Measurements from ENCODE around the gene PWP2. TPM values are rescaled to one million over a fixed set of nuclear protein-coding genes. Genes with fewer than 3 reads are reported as not detected.
"Not testable (repeated sequence)": the region's sequence is repeated elsewhere in the genome, so short reads cannot be mapped to it uniquely, and the experiment has no call there.

Gene PWP2
- polyA plus RNA-seq, 1 donor = 1.6 TPM

DNA sequence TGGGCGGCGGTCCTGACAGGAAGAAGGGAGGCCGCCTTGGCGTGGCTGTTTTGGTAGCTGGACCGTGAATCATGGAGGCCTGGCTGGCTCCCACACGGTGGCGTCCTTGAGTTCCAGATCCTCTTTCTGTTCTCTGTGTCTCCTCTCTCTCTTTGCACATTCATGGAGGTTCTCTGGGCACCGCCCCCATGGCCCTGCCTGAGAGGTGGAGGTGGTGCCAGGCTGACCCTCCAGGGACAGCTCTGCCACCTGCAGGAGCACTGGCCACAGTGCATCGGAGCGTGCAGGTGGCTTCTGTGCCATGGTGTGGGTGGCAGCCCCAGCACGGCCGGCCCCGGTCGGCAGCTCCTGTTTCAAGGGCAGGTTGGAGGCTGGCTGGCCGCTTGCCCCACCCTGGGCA lies 30.8 kb downstream of the PWP2 start:
- not testable (repeated sequence) for DNase-seq (ENCODE audit: low read depth)

DNA sequence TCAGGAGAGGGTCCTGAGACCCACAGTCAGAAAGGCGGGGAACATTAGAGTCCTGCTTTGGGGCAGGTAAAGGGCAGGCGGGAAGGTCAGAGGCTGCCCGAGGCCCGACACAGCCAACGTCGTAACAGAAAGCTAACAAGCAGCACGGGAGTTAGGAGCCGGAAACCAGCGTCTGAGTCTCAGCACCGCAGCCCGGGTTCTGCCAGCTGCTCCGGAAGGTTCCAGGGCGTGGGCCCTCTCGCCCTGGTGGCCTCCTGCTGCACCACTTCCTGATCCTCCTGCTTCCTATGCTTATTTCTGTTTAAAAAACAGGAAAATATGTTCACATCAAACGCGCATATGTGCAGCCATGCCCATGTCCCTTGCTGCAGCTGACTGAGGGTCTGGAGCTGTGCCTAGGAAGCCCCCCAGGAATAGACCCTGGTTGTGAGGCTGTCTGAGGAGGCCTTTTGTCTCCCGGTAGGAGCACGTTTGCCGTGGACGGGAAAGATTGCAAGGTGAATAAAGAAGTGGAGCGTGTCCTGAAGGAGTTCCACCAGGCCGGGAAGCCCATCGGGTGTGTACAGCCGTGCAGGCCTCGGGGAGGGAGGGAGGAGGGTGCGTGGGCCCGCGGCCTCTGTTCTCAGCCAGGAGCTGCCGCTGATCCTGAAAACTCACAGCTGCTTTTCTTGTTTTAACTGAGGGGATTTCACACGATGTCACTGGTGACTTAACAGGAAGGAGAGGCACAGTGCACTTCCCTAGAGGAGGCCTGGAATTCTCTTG lies 32.8 kb downstream of the PWP2 start:
- DNase-seq (ENCODE audit: low read depth) = not testable (repeated sequence)

DNA sequence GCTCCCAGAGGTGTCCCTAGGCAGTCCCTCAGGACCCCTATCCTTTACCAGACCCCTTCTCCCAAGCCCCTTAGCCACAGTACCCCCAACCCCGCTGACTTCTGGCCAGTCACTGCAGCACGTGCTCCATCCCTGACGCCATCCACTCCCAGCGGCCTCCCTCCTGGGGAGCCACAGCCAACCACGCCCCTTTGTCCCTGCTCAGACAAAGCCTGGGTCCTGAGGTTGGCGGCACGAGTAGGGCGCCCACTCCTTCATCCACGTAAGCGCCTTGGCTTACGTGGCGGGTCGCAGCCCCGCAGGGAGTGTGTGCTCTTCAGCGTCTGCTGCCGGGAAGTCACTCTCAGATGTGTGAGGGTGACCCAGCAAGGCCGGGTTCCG lies 33.3 kb downstream of the PWP2 start:
- not testable (repeated sequence) for DNase-seq (ENCODE audit: low read depth)

DNA sequence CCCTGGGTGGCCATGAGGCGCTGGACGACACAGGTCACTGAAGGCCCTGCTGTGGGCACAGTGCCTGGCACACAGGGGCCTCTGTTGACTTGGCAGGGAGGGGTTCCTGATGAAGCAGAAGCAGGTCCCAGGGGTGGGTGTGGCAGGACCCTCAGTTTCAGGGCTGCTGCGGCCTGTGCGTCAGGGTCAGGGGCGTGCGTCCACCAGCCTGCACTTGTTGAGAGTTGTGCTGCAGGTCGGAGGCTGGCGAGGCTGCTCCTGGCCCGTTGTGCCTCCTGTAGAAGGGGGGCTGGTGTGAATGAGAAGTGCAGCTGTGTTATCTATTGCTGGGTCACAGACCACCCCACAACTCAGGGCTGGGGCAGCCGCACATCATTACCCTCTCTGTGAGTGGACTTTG lies 35.3 kb downstream of the PWP2 start:
- not testable (repeated sequence) for DNase-seq (ENCODE audit: low read depth)

DNA sequence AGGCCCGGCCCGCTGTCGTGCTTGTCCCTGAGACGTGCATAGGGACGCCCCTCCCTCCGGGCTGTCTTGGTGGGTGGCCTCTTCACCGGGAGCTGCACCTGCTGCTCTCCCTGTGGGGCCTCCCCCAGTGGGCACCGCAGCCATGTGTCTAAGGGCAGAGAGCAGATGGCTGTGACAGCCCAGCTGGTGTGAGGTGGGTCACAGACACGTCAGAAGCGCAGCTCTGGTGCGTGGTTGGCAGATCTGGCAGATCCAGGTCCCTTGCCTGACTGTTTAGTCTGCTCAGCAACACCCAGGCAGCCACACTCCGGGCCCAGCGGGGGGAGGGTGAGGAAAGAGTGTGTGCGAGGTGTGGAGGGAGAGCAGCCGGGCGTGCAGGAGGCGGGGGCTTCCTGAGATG lies 36.2 kb downstream of the PWP2 start:
- not testable (repeated sequence) for DNase-seq (ENCODE audit: low read depth)

DNA sequence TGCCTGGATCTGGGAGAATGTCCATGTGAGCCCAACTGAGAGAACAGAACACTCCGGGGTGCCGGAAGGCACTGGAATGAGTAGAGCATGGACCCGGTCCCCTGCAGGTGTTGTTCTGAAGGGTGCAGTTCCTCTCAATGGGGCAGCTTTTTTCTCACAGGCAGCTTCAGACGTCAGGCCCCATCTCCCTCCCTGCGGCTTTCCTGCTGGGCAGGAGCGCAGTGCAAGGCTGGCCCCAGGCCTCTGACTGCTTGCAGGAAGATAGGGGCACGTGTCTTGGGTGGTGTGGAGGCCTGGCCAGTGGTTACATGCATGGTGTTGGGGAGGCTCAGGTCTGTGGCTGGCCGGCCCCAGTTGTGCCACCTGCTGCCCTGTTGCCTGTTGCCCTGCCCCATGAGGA lies 36.8 kb downstream of the PWP2 start:
- not testable (repeated sequence) for DNase-seq (ENCODE audit: low read depth)

DNA sequence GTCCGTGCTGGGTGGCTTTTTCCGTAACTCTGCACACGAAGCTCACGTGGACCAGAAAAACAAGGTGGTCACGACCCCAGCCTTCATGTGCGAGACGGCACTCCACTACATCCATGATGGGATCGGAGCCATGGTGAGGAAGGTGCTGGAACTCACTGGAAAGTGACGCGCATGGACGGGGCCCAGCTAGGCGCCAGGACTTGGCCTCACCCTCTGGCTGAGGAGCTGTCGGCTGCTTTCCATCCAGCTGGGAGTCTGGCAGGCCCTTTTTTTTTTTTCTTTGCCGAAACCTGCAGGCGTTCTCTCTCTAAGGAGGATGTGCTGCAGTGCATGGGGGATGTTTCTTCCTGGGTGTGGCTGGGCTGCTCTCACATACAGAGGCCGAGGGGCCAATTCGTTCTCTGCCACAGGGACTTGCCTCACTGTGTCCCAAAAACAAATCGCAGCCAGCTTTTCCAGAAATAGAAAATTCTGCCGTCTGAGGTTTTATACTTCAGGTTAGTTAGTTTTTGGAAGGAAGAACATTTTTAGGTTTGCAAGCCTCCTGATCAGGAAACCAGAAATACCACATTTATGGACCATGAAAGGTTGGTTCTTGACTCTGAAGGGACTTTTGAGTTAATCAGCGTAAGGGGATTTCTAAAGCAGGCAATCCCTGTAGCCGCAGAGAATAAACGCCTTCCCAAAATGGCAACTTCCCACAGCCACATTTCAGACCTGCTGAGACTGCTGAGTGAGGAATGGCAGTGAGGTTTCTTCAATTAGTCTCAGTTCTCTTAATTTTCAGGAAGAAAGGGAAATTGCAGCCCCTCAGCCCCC lies 37.8 kb downstream of the PWP2 start:
- DNase-seq (ENCODE audit: low read depth) = not testable (repeated sequence)

DNA sequence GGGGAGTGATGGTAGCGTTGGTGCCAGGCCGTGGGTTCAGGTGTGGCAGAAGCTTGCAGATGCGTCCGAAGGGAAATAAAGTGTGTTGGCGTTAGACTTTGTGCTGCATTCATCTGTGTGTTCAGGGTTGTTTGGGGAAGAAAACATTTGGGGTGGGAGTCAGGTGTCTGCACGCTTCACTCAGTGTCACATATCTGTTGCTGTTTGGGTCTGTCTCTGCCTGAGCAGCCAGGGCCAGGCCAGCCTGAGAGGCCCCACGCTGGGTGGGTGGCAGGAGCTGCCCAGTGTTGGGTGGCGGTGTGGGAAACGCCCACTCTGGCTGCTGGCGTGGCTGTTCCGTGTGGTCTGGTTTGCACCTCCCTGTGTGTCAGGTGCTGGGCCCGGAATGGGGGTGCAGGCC lies 38.4 kb downstream of the PWP2 start:
- DNase-seq (ENCODE audit: low read depth) = not testable (repeated sequence)

DNA sequence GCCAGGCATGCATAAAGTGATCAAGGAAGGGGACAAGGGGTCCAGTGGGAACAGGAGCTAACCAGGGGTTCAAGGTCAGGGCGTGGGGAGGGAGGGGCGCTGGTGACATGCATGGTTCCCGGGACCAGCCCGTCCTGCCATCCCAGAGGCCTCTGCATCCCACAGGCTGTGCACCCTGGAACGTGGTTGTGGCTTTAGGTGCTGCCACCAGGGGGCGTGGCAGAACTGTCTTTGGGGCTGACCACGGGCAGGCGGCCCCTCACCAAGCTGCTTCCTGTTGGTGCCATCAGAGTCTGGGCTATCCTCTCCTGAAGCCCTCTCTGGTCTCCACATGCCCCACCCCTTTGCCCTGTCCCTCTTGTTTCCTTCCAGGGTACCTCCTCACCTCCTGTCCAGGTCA lies 39.9 kb downstream of the PWP2 start:
- not testable (repeated sequence) for DNase-seq (ENCODE audit: low read depth)

DNA sequence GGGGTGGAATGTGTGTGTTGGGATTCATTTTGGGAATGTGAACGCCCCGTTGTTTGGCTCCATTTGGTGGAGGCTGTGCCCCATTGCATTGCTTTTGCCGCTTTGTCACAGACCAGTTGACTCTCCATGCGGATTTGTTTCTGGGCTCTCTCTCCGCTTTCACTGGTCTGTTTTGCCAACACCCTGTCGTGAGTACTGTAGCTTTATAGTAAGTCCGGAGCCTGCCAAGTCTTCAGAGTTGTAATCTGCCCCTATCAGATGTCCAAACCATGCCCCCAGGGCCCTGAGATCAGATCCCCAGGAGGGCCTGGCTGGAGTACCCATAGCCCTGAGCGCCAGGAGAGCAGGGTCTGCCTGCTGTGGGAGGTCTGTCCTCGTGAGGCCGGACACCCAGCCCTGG lies 43.1 kb downstream of the PWP2 start:
- DNase-seq (ENCODE audit: low read depth) = not testable (repeated sequence)

DNA sequence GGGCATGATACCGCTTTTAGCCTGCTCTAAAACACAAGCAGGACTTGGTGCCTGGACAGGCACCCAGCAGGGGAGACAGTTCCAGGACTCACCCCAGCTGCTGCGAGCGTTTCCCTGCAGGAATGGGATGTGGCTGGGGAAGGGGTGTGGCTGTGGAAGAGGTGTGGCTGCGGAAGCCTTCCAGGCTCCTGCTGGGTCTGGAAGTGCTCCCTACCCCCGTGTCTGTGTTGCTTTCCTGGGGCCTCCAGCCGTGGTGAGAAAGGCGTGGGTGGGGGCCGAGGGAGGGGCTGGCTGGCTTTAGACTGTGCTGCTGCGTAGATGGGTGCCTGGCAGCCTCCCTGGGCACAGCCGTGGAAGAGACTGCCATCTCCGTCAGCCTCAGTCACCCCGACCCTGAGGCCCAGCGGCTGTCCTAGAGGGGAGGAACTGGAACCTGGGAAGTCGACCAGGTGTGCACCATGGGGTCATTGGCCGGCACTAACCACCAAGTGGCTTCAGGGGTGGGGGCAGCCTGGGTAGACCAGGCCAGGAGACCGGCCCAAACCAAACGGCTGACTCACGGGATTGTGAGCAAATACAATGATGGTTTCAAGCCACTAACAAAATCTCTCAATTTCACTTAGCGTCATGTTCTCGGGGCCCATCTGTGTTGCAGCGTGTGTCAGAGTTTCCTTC lies 46.2 kb downstream of the PWP2 start:
- not testable (repeated sequence) for DNase-seq (ENCODE audit: low read depth)

DNA sequence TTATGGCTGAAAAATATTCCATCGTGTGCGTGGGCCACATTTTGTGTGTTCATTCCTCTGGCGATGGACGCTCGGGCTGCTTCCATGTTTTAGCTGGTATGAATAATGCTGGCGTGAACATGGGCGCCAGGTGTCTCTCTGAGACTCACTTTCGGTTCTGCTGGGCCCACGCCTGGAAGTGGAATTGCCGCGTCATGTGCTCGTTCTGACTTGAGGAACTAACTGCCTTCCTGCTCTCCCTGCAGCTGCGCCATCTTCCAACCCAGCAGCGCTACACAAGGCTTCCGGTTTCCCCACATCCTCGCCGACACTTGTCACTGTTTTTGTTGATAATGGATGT lies 46.7 kb downstream of the PWP2 start:
- not testable (repeated sequence) for DNase-seq (ENCODE audit: low read depth)

DNA sequence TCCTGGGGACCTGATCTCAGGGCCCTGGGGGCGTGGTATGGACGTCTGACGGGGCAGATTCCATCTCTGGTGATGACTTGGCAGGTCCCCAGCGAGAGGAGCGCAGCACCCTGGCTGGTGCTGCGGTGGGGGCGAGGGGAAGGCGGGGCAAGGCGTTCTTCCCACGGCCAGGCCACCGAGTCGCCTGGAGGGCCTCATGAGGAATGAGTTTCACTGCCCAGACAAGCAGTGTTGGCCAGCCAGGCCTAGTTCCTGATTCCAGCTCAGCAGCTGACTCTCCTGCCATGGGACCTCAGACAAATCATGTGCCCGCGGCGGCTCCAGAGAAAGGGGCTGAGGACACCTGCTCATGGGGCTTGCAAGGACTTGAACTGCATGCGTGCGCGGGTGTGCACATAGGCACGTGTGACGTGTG lies 47.6 kb downstream of the PWP2 start:
- DNase-seq (ENCODE audit: low read depth) = not testable (repeated sequence)

DNA sequence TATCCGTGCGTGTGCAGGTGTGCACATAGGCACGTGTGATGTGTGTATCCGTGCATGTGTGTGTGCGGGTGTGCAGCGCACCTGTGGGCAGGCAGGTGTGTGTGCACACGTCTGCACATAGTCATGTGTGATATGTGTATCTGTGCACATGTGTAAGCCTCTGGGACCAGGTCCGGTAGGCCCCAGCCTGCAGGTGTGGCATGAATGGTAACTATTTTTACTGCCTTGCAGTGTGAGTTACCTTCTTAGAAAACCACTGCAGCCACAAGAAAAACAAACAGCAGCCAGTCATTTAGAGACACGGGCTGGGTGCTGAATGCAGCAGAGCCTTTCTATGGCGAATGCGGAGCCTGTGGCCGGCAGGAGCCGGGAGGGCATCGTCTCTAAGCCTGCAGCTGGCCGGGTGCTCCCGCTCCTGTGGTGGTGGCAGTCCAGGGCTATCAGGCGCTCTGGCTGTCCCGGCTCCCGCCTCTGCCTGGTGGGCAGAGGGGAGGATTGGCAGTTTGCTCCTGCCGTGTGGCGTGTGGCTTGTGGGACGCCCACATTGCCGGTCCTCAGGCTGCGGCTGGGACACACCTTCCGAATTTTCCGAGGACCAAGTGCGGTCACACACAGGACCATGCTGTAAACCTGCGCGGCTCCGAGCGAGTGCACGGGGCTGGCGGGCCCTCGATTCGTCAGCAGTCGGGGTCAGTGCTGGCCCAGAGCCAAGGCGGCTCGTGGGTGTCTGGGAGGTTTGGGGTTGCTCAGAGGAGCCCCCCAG lies 48.2 kb downstream of the PWP2 start:
- not testable (repeated sequence) for DNase-seq (ENCODE audit: low read depth)

DNA sequence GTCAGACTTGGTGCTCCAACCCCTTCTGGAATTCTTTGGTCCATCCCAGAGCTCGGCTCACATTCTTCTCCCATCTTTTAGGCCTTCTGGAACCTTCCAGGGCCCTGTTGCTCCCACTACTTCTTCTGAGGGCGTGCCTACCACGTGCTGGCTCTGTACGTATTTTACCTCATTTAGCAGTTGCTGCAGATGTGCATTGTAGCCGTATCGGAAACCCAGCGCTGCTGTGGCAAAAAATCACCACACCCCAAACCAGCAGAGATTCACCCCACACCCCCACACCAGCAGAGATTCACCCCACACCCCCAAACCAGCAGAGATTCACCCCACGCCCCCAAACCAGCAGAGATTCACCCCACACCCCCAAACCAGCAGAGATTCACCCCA lies 48.8 kb downstream of the PWP2 start:
- not testable (repeated sequence) for DNase-seq (ENCODE audit: low read depth)

DNA sequence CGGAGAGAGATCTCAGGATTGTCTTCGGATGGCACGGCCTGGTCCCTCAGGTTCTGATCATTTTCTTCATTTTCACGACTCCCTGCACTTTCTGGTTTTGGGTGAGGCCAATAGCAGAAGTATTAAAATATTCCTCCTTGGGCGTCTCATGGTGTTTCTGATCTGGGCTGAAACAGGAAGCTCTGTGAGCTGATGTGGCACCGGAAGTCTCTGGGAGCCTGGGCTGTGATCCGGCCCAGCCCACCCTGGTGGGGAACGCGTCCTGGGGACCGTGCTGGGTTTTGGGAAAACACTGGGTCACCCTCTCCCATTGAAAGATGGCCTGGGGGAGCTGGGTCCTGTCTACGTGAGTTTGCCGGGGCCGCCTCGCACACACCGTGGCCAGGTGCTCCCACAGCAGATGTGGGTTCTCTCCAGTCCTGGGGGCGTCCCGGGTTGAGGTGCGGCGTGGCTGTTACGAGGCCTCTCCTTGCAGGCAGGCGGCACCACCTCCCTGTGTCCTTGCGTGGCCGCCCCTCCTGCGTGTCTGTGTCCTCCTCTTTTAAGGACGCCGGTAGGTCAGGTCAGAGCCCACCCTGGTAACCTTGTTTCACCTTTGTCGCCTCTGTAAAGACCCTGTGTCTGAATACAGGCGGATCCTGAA lies 50.4 kb downstream of the PWP2 start:
- not testable (repeated sequence) for DNase-seq (ENCODE audit: low read depth)

DNA sequence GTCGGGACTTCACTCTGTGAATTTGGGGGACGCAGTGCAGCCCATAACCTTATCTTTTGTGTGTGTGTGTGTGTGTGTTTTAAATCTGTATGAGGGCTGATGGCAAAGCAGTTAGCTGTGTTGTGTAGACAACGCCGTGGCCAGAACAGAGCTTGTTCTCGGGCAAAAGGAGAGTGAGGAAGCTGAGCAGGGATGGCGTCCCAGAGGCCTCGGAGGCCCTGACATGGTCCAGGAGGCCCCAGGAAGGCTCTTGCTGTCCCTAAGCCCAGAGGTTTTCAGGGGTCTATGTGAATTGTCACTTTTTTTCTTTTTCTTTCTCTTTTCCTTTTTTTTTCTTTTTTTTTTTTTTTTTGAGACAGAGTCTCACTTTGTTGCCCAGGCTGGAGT lies 50.9 kb downstream of the PWP2 start:
- not testable (repeated sequence) for DNase-seq (ENCODE audit: low read depth)

DNA sequence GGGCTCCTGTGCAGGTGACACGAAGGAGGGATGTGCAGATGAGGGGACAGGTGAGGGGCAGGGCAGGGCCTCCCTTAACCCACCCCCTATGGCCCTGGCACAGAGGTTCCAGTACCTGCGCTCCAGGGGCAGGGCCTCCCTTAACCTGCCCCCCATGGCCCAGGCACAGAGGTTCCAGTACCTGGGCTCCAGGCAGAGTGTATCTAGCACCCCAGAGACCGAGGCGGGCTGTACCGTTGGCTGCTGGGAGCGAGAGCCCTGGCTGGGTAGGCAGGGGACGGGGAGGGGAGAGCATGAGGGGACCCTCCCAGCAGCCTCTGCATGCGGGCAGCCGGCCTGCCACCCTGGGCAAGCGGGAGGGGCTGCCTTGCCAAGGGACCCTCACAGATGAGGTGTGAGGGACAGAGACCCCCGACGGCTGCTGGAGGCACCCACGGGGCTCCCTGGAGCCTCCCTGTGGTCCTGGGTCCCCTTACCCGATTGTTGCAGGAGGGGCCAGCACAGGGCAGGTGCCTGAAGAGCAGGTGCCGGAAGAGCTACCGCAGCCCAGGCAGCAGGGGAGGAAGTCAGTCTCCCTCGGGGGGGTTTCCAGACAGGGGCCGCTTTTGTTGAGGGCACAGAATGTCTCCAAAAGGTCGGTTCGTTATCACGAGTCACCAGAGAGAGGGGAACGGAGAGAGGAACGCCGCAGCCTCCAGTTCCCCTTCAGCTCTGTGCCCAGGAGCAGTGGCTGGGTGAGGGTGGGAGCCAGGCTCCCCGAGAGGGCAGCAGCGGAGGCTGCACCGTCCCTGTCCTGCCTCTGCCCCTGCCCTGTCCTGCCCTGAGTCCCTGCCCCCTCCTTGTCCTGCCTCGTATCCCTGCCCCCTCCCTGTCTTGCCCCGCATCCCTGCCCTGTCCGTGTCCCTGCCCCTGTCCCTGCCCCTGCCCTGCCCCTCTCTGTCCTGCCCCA lies 52.4 kb downstream of the PWP2 start:
- DNase-seq (ENCODE audit: low read depth) = not testable (repeated sequence)

DNA sequence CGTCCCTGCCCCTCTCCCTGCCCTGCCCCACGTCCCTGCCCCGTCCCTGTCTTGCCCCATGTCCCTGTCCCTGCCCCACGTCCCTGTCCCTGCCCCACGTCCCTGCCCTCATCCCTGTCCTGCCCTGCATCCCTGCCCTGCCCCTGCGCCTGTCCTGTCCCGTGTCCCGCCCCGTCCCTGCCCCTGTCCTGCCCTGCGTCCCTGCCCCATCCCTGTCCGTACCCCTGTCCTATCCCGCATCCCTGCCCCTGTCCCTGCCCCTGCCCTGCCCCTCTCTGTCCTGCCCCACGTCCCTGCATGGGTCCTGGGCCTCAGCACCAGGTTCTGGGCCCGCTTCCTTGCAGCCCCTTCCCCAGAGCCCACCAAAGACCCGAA lies 53.1 kb downstream of the PWP2 start:
- not testable (repeated sequence) for DNase-seq (ENCODE audit: low read depth)

DNA sequence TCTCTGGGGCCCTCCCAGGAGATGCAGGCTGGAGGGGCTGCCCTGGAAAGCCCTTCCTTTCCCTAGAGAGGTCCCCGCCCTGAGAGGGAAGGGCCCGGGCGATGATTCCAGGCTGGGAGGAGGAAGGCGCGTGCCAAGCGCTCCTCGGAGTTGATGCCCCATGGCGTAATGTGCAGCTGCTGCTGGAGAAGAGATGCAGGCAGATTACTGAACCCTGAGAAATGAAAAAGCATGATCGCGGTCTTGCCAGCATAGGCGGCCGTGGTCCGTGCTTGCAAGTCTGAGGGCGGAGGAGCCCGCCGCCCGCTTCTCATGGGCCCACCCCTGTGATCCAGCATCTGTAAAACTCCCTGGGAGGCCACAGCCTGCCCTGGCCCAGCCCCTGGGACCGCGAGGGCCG lies 53.6 kb downstream of the PWP2 start:
- not testable (repeated sequence) for DNase-seq (ENCODE audit: low read depth)
